ENCODE measurements around the gene CCDC188. TPM values are rescaled to one million over a fixed set of nuclear protein-coding genes. Genes with fewer than 3 reads are reported as not detected.

Gene CCDC188
- total RNA-seq, 2 donors from 2014 or later = 0.22 to 0.32 TPM

GRCh38 chr22:20130731-20131596, 19.9 kb downstream of the CCDC188 start:
- Histone ChIP-seq H3K9me3 (no peaks in the 10 kb centered on the region), H3K4me1 (peaks cover 10% of the 10 kb centered on the region), H3K4me3 (peak overlapping the region; percentile 95), H3K36me3 (no peaks in the 10 kb centered on the region), H3K27ac (peak overlapping the region; percentile 89), H3K27me3 (no peaks in the 10 kb centered on the region), H3K9ac (ENCODE audit: low read depth in 2 of 2, low read length in 2 of 2) (peak overlapping the region; percentile 66 to 96)
- intact Hi-C loops (cut with DNase I) = no loop called here
- no peak for TF ChIP-seq CTCF (IDR thresholded peaks at IDR 0.05)
- peak; percentile 80 for DNase-seq

DNA sequence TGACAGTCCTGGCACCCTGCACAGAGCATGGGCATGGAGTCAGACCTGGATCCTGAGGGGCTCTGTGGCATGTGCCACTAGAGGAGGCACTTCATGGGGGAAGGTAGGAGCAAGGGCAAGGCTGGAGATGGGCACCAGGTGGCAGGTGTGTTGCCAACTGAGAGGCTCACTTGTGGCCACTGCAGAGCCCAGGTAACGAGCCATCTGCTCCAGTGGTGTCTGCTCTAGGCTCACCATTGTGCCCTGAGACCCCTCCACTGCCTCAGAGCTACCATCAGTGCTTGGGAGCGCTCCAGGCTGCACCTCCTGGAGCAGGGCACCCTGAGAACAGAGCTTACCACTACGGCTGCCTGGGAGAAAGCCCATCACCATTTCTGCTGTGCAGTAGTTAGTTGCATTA, 20.5 kb downstream of the CCDC188 start:
- Histone ChIP-seq H3K4me1 (peaks cover 10% of the 10 kb centered on the region), H3K4me3 (no peak overlapping the region), H3K27me3 (no peaks in the 10 kb centered on the region), H3K27ac (no peak overlapping the region), H3K36me3 (peaks cover 4% of the 10 kb centered on the region), H3K9me3 (no peaks in the 10 kb centered on the region), H3K9ac (ENCODE audit: low read depth in 2 of 2, low read length in 2 of 2) (peak overlapping the region in 1 of 2 donors; percentile 24)
- no peak for TF ChIP-seq CTCF (IDR thresholded peaks at IDR 0.05)
- DNase-seq = no peak
- intact Hi-C loops (cut with DNase I) = no loop called here

- no peak for TF ChIP-seq CTCF (IDR thresholded peaks at IDR 0.05)
- intact Hi-C loops (cut with DNase I) = no loop called here
- Histone ChIP-seq H3K9me3 (no peaks in the 10 kb centered on the region), H3K4me3 (no peak overlapping the region), H3K4me1 (peaks cover 10% of the 10 kb centered on the region), H3K27me3 (no peaks in the 10 kb centered on the region), H3K27ac (no peak overlapping the region), H3K36me3 (peaks cover 4% of the 10 kb centered on the region), H3K9ac (ENCODE audit: low read depth in 2 of 2, low read length in 2 of 2) (no peak overlapping the region)
- no peak for DNase-seq
These were observed 21.2 kb downstream of the CCDC188 start for GRCh38 chr22:20129747-20130014.

DNA sequence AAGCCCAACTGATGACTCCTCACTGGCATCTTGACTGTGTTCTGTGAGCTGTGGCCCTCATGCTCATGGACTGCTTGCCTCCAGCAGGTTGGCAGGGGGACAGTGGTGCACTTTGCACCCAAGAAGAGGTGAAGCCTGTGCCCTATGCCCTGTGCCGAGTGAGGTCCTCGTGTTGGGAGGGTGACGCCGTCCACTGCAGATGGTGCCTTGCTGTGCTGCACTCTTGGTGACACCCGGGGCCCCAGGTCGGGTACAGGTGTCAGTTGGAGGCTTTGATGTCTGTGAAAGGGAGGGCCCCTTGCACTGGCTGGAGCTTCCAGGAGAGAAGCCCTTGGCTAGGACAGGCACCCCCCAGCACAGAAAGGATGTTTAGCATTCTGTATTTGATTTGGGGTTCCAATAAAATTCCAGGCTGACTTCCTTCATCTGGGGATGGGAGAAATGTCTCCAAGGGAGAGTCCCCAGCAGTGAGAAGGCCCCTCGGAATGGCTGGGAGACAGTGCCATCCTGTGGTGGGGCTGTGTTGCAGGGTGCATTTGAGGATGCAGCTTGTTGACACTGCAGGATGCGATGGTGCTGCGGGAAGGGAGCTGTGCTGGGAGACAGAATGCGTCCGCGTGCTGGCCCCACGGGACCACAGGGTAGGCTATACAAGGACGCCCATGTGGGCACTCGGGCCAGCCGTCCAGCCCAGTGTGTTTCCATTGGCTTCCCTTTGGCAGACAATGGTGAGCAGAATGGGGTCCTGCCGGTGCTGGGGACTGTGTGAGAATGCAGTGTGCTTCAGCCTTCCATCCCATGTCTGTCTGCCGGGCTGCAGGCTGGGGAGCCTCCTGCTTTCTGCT, 21.7 kb downstream of the CCDC188 start:
- TF ChIP-seq CTCF (IDR thresholded peaks at IDR 0.05) = no peak
- Histone ChIP-seq H3K27me3 (no peaks in the 10 kb centered on the region), H3K4me1 (peaks cover 10% of the 10 kb centered on the region), H3K9me3 (no peaks in the 10 kb centered on the region), H3K36me3 (peaks cover 4% of the 10 kb centered on the region), H3K9ac (ENCODE audit: low read depth in 2 of 2, low read length in 2 of 2) (peak overlapping the region in 1 of 2 donors; percentile 12), H3K27ac (no peak overlapping the region), H3K4me3 (no peak overlapping the region)
- peak; percentile 35 for DNase-seq
- intact Hi-C loops (cut with DNase I) = no loop called here

DNA sequence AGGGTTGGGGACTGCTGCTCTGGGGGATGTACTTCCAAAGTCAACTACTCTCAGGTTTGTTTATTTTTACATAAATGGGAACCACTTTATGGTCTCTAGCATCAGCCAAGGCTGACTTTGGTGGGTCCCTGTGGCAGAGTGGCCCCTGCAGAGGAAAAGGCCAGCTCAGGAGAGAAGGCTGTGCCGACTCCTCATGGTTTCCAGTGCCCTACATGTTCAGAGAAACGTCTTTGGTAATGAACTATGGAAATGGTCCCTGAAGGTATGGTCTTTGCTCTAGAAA, 22.3 kb downstream of the CCDC188 start:
- peaks cover 4% of the 10 kb centered on the region for H3K36me3 ChIP-seq
- H3K27ac ChIP-seq = no peak overlapping the region
- intact Hi-C loops (cut with DNase I) = no loop called here
- no peak for DNase-seq
- H3K4me1 ChIP-seq = peaks cover 10% of the 10 kb centered on the region
- H3K9ac ChIP-seq (ENCODE audit: low read depth in 2 of 2, low read length in 2 of 2) = no peak overlapping the region
- H3K9me3 ChIP-seq = no peaks in the 10 kb centered on the region
- no peak for TF ChIP-seq CTCF (IDR thresholded peaks at IDR 0.05)
- no peaks in the 10 kb centered on the region for H3K27me3 ChIP-seq
- H3K4me3 ChIP-seq = no peak overlapping the region
